Measurements from ENCODE around the gene CACNA1C. TPM values are rescaled to one million over a fixed set of nuclear protein-coding genes. Genes with fewer than 3 reads are reported as not detected.

CACNA1C gene
- total RNA-seq, 1 experiment from 2014 or later: not detected

GRCh38 chr12:2627835-2628191, 575.0 kb downstream of the CACNA1C start:
- peaks cover 100% of the 10 kb centered on the region for H3K27me3 ChIP-seq (ENCODE audit: insufficient read depth, low read depth)

GRCh38 chr12:2628401-2628800, 575.6 kb downstream of the CACNA1C start:
- DNase-seq: no peak
- Histone ChIP-seq H3F3A (ENCODE audit: insufficient read depth, low read depth) (no peaks in the 10 kb centered on the region), H3K27ac (no peak overlapping the region), H3K27me3 (ENCODE audit: insufficient read depth, low read depth) (peaks cover 100% of the 10 kb centered on the region), H3K79me2 (ENCODE audit: low read depth) (no peaks in the 10 kb centered on the region), H2AFZ (no peak overlapping the region), H3K9me3 (ENCODE audit: insufficient read depth, low read depth) (no peaks in the 10 kb centered on the region), H4K20me1 (ENCODE audit: insufficient read depth) (no peaks in the 10 kb centered on the region), H3K4me1 (replicated peaks; ENCODE audit: insufficient read depth) (no peaks in the 10 kb centered on the region; the same call in 1 of the 2 replicates), H3K4me3 (no peak overlapping the region), H3K36me3 (ENCODE audit: low read depth) (no peaks in the 10 kb centered on the region), H3K9me2 (ENCODE audit: insufficient read depth) (no peaks in the 10 kb centered on the region), H3K4me2 (no peak overlapping the region)
- TF ChIP-seq EZH2 (IDR thresholded peaks at IDR 0.05; ENCODE audit: low read depth) (no peak), CTCF (conservative IDR thresholded peaks at IDR 0.05) (no peak)
- no TSS peak for BruUV-seq (replicated peaks)
- intact Hi-C loops (cut with micrococcal nuclease; ENCODE audit: unreplicated experiment): no loop called here
- ChIA-PET CTCF (no interaction called here), POLR2A (ENCODE audit: unreplicated experiment) (no interaction called here)

More at GRCh38 chr12:2627835-2628191, 575.0 kb downstream of the CACNA1C start:
- H3K36me3 ChIP-seq (ENCODE audit: low read depth): no peaks in the 10 kb centered on the region
- H3K4me1 ChIP-seq (replicated peaks; ENCODE audit: insufficient read depth): no peaks in the 10 kb centered on the region; the same call in 1 of the 2 replicates
- no peaks in the 10 kb centered on the region for H3K9me3 ChIP-seq (ENCODE audit: insufficient read depth, low read depth)
- no peaks in the 10 kb centered on the region for H3F3A ChIP-seq (ENCODE audit: insufficient read depth, low read depth)
- H3K4me3 ChIP-seq: no peak overlapping the region
- no peak overlapping the region for H3K4me2 ChIP-seq
- H3K79me2 ChIP-seq (ENCODE audit: low read depth): no peaks in the 10 kb centered on the region
- H3K27ac ChIP-seq: no peak overlapping the region
- intact Hi-C loops (cut with micrococcal nuclease; ENCODE audit: unreplicated experiment): no loop called here
- H3K9me2 ChIP-seq (ENCODE audit: insufficient read depth): no peaks in the 10 kb centered on the region
- peak in 1 of 2 experiments; percentile 49 for DNase-seq
- ChIA-PET CTCF (no interaction called here), POLR2A (ENCODE audit: unreplicated experiment) (no interaction called here)
- no peak overlapping the region for H2AFZ ChIP-seq
- H4K20me1 ChIP-seq (ENCODE audit: insufficient read depth): no peaks in the 10 kb centered on the region
- no TSS peak for BruUV-seq (replicated peaks)
- TF ChIP-seq EZH2 (IDR thresholded peaks at IDR 0.05; ENCODE audit: low read depth) (no peak), CTCF (conservative IDR thresholded peaks at IDR 0.05) (no peak)

- Histone ChIP-seq H2AFZ (no peak overlapping the region), H3K4me3 (no peak overlapping the region), H3F3A (ENCODE audit: insufficient read depth, low read depth) (no peaks in the 10 kb centered on the region), H3K4me1 (replicated peaks; ENCODE audit: insufficient read depth) (no peaks in the 10 kb centered on the region; the same call in 1 of the 2 replicates), H3K9me3 (ENCODE audit: insufficient read depth, low read depth) (no peaks in the 10 kb centered on the region), H4K20me1 (ENCODE audit: insufficient read depth) (no peaks in the 10 kb centered on the region), H3K4me2 (no peak overlapping the region), H3K79me2 (ENCODE audit: low read depth) (no peaks in the 10 kb centered on the region), H3K27ac (no peak overlapping the region), H3K27me3 (ENCODE audit: insufficient read depth, low read depth) (peaks cover 100% of the 10 kb centered on the region), H3K36me3 (ENCODE audit: low read depth) (no peaks in the 10 kb centered on the region), H3K9me2 (ENCODE audit: insufficient read depth) (no peaks in the 10 kb centered on the region)
- intact Hi-C loops (cut with micrococcal nuclease; ENCODE audit: unreplicated experiment): no loop called here
- TF ChIP-seq EZH2 (IDR thresholded peaks at IDR 0.05; ENCODE audit: low read depth): no peak
- no peak for TF ChIP-seq CTCF (conservative IDR thresholded peaks at IDR 0.05)
- no TSS peak for BruUV-seq (replicated peaks)
- DNase-seq: no peak
- CTCF ChIA-PET: no interaction called here
- POLR2A ChIA-PET (ENCODE audit: unreplicated experiment): no interaction called here
Measured at GRCh38 chr12:2629051-2629450, 576.3 kb downstream of the CACNA1C start.

Data from PC-9 (cell line).